Skin epidermis (tissue), 12 donors: ENCODE data around the gene PIAS1.

ENCODE experiments used
- H3K27ac ChIP-seq, 21 experiments: fragments of 200-600 bp; sonication (generic) in 11 of 21; one replicate each; pipeline ENCODE4 v1.5.0; 2020; ENCODE audit warnings: mild to moderate bottlenecking in 3 of 21, inconsistent platforms in 2 of 21, moderate library complexity in 2 of 21
- H3K4me3 ChIP-seq, 7 experiments: fragments of 200-600 bp; sonication (generic) in 2 of 7; one replicate each; pipeline ENCODE4 v1.5.0; 2020; ENCODE audit warnings: inconsistent platforms in 2 of 7, mild to moderate bottlenecking in 2 of 7, moderate library complexity in 1 of 7

Gene PIAS1

DNA sequence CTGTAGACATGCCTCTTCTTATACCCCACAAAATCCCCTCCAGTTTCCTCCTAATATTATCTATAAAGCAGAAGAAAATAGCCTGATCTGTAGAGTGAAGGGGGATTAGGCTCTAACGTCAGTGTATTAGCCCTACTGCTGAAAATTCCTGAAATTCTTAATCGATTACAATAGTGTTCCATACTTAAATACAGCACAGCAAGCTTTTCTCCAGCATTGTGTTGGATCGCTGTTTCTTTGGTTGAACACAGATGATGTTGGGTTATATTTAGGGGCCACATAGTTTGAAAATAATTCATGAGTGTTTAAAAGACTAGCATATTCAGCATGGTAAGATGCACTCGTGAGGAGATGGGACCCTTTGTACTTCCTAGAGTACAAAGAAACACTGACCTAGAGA lies 52.5 kb downstream of the PIAS1 start:
- H3K27ac ChIP-seq = no peak overlapping the region
- no peak overlapping the region for H3K4me3 ChIP-seq

DNA sequence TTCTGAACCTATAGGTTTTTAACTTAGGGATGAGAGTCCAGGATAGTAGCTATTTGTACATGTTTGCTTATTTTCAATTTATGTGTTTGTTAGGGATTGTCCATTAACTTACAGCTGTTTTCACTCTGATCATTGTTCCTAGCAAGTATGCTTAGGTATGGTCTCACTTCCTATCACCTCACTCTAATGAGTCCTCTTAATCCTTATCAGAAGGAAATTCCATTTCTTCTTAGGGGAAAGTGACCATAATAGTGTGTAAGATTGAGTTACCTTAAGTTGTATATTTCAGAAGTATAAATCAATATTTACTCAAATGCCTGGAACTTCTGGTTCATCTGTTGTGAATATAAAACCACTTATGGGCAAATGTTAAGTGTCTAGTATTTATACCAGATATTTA lies 53.0 kb downstream of the PIAS1 start:
- Histone ChIP-seq H3K27ac (no peak overlapping the region), H3K4me3 (no peak overlapping the region)

GRCh38 chr15:68112706-68113105 lies 58.6 kb downstream of the PIAS1 start:
- Histone ChIP-seq H3K4me3 (no peak overlapping the region), H3K27ac (no peak overlapping the region)

DNA sequence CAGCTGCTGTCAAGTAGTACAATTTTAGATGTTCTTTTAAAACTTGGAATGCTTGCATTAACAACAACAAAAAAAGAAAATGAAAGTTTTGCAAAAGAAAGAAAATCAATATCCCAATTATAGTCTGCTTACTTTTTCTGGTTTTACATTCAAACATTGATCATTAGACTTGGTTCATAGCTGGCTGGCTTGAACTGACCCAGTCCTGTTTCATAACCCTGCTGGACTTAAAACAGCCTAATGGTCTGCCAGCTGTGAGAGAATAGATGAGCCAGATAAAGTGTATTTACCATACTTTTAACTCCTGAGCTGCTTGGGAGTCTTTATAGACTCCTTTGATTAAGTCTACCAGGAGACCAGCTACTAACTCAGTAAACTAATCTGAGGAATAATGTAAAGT lies 59.2 kb downstream of the PIAS1 start:
- H3K4me3 ChIP-seq = no peak overlapping the region

DNA sequence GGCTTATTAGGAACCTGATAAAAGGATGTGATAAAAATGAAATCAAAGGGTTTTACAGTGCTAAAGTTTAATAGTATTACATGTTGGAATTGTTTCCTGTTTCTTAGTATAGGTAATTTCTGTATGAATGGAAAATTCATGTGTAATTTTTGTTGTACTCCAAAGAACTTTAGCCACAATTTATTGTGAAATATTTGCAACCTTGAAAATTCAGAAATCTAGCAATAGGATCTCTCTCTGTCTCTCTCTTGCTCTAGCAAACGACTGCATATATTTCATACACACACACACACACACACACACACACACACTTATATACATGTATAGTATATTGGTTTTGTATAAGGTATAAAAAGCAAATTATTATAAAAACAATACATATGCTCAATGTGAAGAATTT lies 59.6 kb downstream of the PIAS1 start:
- H3K27ac ChIP-seq = peak overlapping the region in 8 of 21 experiments; percentile 5 to 62 (median 44)
- H3K4me3 ChIP-seq = peak overlapping the region in 1 of 7 experiments; percentile 24

More for the DNA sequence above, 59.2 kb downstream of the PIAS1 start:
- peak overlapping the region in 4 of 21 experiments; percentile 3 to 62 (median 30) for H3K27ac ChIP-seq

- Histone ChIP-seq H3K27ac (peak overlapping the region in 8 of 21 experiments; percentile 5 to 62 (median 44)), H3K4me3 (peak overlapping the region in 4 of 7 experiments; percentile 2 to 24 (median 9))
These were observed 60.2 kb downstream of the PIAS1 start for GRCh38 chr15:68114356-68114755.

DNA sequence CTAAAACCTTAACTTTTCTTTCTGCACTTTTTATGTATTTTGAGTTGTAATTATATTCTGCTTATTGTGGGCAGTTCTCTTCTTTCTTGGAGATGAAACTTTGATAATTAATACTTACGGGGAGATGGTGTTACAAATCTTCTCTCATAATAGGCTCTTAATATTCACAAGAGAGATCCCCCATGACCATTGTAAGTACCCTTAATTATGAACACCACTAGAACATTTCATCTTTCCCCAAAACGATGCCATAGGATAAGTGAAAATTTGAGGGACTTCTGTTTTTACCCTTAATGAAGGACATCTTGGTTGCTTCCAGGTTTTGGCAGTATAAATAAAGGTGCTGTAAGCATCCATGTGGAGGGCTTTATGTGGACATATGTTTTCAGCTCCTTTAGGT lies 60.7 kb downstream of the PIAS1 start:
- Histone ChIP-seq H3K27ac (peak overlapping the region in 7 of 21 experiments; percentile 5 to 62 (median 43)), H3K4me3 (peak overlapping the region in 4 of 7 experiments; percentile 2 to 24 (median 9))

GRCh38 chr15:68124700-68125099 lies 70.6 kb downstream of the PIAS1 start:
- no peak overlapping the region for H3K27ac ChIP-seq

DNA sequence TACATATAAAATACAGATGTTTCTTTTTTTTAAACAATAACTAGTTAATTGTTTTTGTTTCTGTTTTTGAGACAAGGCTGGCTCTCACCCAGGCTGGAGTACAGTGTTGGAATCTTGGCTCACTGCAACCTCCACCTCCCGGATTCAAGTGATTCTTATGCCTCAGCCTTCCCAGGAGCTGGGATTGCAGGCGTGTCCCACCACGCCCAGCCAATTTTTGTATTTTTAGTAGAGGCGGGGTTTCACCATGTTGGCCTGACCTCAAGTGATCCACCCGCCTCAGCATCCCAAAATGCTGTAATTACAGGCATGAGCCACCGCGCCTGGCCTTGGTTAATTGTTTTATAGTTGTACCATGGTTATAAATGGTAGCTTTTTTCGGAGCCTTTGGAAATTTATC lies 72.3 kb downstream of the PIAS1 start:
- Histone ChIP-seq H3K4me3 (no peak overlapping the region), H3K27ac (peak overlapping the region in 2 of 21 experiments; percentile 40 to 46)

More at GRCh38 chr15:68124700-68125099, 70.6 kb downstream of the PIAS1 start:
- H3K4me3 ChIP-seq = no peak overlapping the region

GRCh38 chr15:68129072-68129471 lies 75.0 kb downstream of the PIAS1 start:
- no peak overlapping the region for H3K27ac ChIP-seq
- H3K4me3 ChIP-seq = no peak overlapping the region

GRCh38 chr15:68130851-68131250 lies 76.7 kb downstream of the PIAS1 start:
- no peak overlapping the region for H3K27ac ChIP-seq
- no peak overlapping the region for H3K4me3 ChIP-seq

- Histone ChIP-seq H3K27ac (no peak overlapping the region), H3K4me3 (no peak overlapping the region)
These were observed 83.0 kb downstream of the PIAS1 start for GRCh38 chr15:68137096-68137495.

- H3K27ac ChIP-seq = no peak overlapping the region
- H3K4me3 ChIP-seq = no peak overlapping the region
These were observed 89.0 kb downstream of the PIAS1 start for GRCh38 chr15:68143129-68143528.

GRCh38 chr15:68143785-68144184 lies 89.7 kb downstream of the PIAS1 start:
- H3K27ac ChIP-seq = no peak overlapping the region

DNA sequence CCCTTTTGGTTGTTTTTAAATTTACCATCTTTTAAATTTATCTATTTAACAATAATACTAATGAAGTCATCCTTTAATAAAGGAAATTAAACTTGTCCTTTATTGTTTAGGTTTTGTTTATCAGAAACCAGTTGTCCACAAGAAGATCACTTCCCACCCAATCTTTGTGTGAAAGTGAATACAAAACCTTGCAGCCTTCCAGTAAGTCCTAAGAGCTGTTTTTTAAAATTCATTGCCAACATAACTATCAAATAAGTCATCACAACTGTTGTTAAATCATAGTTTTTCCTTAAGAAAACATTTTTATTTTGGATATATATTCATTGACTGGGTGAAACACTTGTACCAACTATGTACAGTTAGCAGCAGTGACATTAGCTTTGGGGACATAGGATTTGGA lies 91.6 kb downstream of the PIAS1 start:
- H3K27ac ChIP-seq = no peak overlapping the region
- no peak overlapping the region for H3K4me3 ChIP-seq

More at GRCh38 chr15:68143785-68144184, 89.7 kb downstream of the PIAS1 start:
- no peak overlapping the region for H3K4me3 ChIP-seq

DNA sequence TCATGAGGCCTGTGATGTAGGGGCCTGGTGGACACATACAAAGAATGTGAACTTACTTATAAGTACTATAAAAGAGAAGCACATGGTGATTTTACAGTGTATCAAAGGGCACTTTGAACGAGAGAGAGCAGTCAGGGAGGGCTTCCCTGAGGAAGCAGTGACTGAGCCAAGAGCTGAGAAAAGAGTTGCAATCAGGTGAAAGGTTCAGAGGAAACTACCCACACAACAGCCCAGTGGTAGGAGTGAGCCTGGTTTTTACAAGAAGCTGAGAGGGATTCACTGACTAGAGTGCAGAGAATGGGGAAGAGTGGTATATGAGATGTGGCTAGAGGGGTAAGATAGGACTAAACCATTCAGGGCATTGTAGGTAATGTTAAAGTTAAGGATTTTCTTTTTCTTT lies 93.9 kb downstream of the PIAS1 start:
- H3K27ac ChIP-seq = no peak overlapping the region
- H3K4me3 ChIP-seq = no peak overlapping the region

- H3K27ac ChIP-seq = no peak overlapping the region
- H3K4me3 ChIP-seq = no peak overlapping the region
These were observed 94.9 kb downstream of the PIAS1 start for GRCh38 chr15:68149059-68149458.

DNA sequence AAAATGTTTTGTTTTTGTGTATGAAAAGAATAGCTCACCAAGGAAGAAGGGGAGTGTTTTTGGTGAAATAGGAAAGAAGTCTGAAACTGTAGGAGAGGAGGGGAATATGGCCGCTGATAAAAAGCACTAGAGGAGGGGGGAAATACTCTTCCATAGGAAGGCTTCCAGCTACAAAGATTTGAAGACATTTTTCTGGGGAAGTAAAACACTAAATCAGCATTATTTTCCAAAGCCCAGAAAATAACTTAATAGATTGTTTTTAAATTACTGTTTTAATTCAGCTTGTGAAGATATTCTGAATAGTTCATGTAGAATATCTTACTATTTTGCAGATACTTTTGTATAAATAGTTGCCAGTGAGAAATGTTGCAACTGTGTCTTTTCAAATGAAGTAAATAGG lies 96.1 kb downstream of the PIAS1 start:
- Histone ChIP-seq H3K4me3 (no peak overlapping the region), H3K27ac (no peak overlapping the region)

- Histone ChIP-seq H3K4me3 (no peak overlapping the region), H3K27ac (no peak overlapping the region)
These were observed 97.2 kb downstream of the PIAS1 start for GRCh38 chr15:68151277-68151676.

DNA sequence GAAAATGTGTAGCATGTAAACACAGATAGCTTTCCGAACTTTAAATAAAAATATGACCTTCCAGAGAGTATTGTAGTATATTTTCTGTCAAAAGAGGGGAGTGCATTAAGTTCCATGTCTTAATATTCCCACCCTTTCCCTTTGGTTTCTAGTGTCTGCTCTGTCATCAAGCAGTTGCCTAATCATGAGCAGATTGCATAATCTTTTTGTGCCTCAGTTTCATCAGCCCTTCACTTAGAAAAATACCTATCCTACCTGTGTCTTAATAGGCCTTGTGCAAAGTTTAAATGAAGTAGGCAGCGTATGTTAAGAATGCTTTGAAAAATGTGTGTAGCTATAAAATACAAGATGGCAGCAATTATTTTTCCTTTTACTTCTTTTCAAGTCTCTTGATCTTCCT lies 98.2 kb downstream of the PIAS1 start:
- no peak overlapping the region for H3K27ac ChIP-seq

GRCh38 chr15:68154923-68155559 lies 100.9 kb downstream of the PIAS1 start:
- H3K27ac ChIP-seq = no peak overlapping the region
- no peak overlapping the region for H3K4me3 ChIP-seq

More for the DNA sequence above, 98.2 kb downstream of the PIAS1 start:
- no peak overlapping the region for H3K4me3 ChIP-seq

GRCh38 chr15:68157074-68157473 lies 103.0 kb downstream of the PIAS1 start:
- Histone ChIP-seq H3K4me3 (no peak overlapping the region), H3K27ac (no peak overlapping the region)
